Mesodermal cell (in vitro differentiated cells): ENCODE data around the gene RPL7A.
A peak's percentile ranks its signal among the peaks of the same experiment; 100 is the strongest.

Experiments used
- H3K27ac ChIP-seq: 2 replicates; pipeline ENCODE4 v1.7.0; 2013; ENCODE audit warnings: mild to moderate bottlenecking, low read depth, low read length, moderate library complexity; ENCODE audit not compliant: severe bottlenecking
- H3K36me3 ChIP-seq: 2 replicates; pipeline ENCODE4 v1.7.1; 2013; ENCODE audit warnings: mild to moderate bottlenecking, low read length, moderate library complexity; ENCODE audit not compliant: control insufficient read depth, insufficient read depth
- H3K4me1 ChIP-seq: one replicate; pipeline ENCODE4 v1.7.1; 2013; ENCODE audit warnings: mild to moderate bottlenecking, low read length; ENCODE audit not compliant: insufficient read depth, control insufficient read depth, poor library complexity, severe bottlenecking
- H3K4me3 ChIP-seq: 2 replicates; pipeline ENCODE4 v1.7.0; 2013; ENCODE audit warnings: low read length, control low read depth, mild to moderate bottlenecking; ENCODE audit not compliant: insufficient read depth, poor library complexity, severe bottlenecking; ENCODE audit errors: extremely low read depth
- H3K9me3 ChIP-seq: 2 replicates; pipeline ENCODE4 v1.7.1; 2013; ENCODE audit warnings: mild to moderate bottlenecking, low read length, moderate library complexity; ENCODE audit not compliant: control insufficient read depth
- WGBS, 2 experiments: methylation state at CpG; one replicate each; pipeline ENCODE4 v1.1.5; 2013; ENCODE audit warnings: missing lambda C conversion rate in 2 of 2; ENCODE audit not compliant: insufficient coverage in 2 of 2; 5-methylcytosine and 5-hydroxymethylcytosine counted together

RPL7A gene

DNA sequence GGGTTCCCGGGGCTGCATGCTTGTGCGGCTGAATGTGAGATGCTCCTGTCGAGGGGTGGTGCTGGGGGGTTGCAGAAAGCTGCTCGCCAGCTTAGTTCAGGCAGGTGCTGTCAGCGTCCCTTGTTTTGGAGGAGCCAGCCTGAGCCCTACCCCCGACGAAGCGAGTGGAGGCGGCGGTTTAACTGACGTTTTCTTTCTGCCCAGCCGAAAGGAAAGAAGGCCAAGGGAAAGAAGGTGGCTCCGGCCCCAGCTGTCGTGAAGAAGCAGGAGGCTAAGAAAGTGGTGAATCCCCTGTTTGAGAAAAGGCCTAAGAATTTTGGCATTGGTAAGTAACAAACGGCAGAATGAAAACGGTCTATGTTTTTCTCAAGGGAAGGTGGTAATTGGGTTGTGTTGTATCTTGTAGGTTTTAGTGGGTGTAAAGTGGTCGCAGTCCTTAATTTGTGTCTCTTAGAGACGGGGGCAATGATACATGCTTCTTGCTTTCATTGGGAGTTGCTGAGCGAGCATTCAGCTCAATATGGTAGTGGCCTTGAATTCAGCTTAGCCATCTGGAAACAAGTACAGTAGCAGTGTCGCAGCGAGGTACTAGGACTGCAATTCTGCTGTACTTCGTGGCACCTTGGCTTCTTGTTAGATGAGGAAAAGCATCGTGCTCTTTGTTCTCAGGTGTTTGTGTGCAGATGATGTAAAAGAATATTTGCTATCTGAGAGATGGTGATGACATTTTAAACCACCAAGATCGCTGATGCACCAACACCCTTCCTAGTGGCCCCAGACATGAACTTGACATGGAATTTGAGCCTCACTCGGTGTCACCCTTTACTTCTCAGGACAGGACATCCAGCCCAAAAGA lies 928 bp downstream of the RPL7A start:
- peak overlapping the region; percentile 98 for H3K27ac ChIP-seq
- peaks cover 12% of the 10 kb centered on the region for H3K4me1 ChIP-seq
- 10 to 11% methylated on average over 22 of the region's 25 CpGs for WGBS, 2 experiments
- peak overlapping the region; percentile 100 for H3K4me3 ChIP-seq
- H3K36me3 ChIP-seq, result peaks cover 75% of the 10 kb centered on the region
- H3K9me3 ChIP-seq, result no peaks in the 10 kb centered on the region

DNA sequence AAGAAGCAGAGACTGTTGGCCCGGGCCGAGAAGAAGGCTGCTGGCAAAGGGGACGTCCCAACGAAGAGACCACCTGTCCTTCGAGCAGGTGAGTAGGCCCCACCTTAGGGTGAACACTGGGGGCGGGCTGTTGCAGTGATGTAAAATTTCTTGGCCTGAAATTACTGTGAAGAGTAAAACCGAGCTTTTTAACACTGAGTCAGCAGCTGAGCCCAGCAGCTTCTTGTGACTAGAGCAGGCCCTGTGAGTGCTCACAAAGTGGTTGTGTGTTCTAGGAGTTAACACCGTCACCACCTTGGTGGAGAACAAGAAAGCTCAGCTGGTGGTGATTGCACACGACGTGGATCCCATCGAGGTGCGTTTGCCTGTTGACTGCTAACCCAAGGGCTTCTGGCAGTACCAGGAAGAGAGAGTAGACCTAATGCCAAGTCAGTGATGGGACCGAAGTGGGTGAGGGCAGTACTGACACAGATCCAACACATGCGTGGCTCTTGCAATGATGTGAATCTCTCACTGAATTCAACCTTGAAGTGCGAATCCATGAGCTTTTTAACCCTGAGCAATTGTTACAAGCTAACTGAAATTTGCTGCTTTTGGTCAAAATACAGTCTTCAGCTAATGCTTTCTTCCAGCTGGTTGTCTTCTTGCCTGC lies 2.1 kb downstream of the RPL7A start:
- Histone ChIP-seq H3K36me3 (peaks cover 64% of the 10 kb centered on the region), H3K9me3 (no peaks in the 10 kb centered on the region), H3K27ac (peak overlapping the region; percentile 23), H3K4me3 (peak overlapping the region; percentile 100), H3K4me1 (peaks cover 12% of the 10 kb centered on the region)
- 90 to 97% methylated on average over 12 to 15 of the region's 15 CpGs for WGBS, 2 experiments

DNA sequence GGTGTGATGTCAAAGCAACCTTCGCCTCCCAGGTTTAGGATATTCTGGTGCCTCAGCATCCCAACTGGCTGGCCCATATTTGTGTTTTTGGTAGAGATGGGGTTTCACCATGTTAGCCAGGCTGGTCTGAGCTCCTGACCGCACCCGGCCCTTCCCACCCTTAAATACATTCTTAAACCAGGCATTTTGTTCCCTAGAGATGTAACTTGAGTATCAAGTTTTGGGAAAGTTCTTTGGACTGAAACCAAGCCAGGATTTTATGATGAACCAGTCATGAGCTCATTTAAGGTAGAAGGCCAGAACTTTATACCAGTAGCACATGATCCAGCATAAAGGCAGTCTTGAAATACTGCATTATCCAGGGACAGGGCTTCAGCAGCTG lies 3.5 kb downstream of the RPL7A start:
- Histone ChIP-seq H3K4me3 (no peak overlapping the region), H3K4me1 (peaks cover 8% of the 10 kb centered on the region), H3K36me3 (peaks cover 52% of the 10 kb centered on the region), H3K9me3 (no peaks in the 10 kb centered on the region), H3K27ac (no peak overlapping the region)
- 80% methylated on average over 1 of the region's 3 CpGs; no CpG with 5 or more reads in 1 of the 2 experiments for WGBS, 2 experiments

GRCh38 chr9:133351908-133352634 lies 4.1 kb downstream of the RPL7A start:
- WGBS, 2 experiments, result 83 to 88% methylated on average over 10 to 14 of the region's 14 CpGs
- peaks cover 6% of the 10 kb centered on the region for H3K4me1 ChIP-seq
- H3K36me3 ChIP-seq, result peaks cover 52% of the 10 kb centered on the region
- no peak overlapping the region for H3K4me3 ChIP-seq
- H3K9me3 ChIP-seq, result no peaks in the 10 kb centered on the region
- H3K27ac ChIP-seq, result no peak overlapping the region

DNA sequence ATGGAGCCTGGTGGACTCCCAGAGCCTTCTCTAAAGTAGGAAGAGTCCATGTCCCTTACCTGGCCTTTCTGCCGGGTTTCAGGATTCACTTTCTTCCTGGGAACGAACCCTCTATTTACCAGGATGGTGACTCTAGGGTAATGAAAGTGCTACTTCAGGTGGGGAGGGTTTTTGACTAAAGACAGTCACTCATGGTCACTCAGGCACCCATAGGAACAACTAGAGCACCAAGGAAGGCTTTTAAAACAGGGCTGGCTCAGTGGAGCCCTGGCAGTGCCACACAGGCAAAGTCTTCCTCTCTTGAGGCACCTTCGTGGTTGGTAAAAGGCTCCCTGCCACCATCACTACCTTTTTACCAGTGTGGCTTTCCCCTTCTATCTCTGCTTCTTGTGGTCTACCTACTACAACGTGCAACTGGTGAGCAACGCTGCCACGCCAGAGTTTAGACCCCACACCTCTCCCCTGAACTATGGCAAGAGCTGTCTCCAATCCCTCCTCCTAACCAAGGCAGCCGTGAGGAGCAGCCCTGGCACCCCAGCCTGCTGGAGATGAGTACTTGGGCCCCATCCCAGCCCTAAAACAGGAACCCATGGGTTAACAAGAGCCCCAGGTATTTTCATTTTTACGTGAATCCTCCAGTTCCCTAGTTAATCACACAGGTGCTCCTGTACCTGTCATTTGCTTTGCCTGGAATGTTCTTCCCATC lies 4.8 kb downstream of the RPL7A start:
- peaks cover 55% of the 10 kb centered on the region for H3K36me3 ChIP-seq
- H3K9me3 ChIP-seq, result no peaks in the 10 kb centered on the region
- H3K27ac ChIP-seq, result peak overlapping the region; percentile 16
- 92 to 95% methylated on average over 6 to 7 of the region's 8 CpGs for WGBS, 2 experiments
- H3K4me3 ChIP-seq, result no peak overlapping the region
- peaks cover 6% of the 10 kb centered on the region for H3K4me1 ChIP-seq

DNA sequence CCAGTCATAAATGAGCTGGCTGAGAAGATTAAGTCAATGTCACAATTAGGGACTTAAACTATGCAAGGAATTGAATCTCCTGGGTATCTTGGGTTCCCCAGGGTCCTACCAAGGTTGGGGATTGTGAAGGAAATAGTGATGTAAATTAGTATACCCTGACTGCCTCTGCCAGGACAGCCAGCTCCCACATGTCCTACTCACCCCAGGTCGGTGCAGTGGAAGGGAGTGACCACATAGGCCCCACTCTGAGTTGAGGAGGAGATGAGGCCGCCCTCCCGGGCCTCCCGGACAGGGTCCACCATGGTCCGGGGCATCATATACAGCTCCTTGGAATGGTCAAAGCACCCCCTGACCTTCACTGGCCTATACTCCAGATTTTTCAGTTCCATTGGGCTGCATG lies 5.5 kb downstream of the RPL7A start:
- Histone ChIP-seq H3K4me1 (peaks cover 6% of the 10 kb centered on the region), H3K27ac (peak overlapping the region; percentile 16), H3K36me3 (peaks cover 61% of the 10 kb centered on the region), H3K4me3 (no peak overlapping the region), H3K9me3 (no peaks in the 10 kb centered on the region)
- 96 to 100% methylated on average over 4 of the region's 5 CpGs for WGBS, 2 experiments

GRCh38 chr9:133354766-133355165 lies 6.7 kb downstream of the RPL7A start:
- H3K27ac ChIP-seq, result no peak overlapping the region
- H3K4me1 ChIP-seq, result peaks cover 1% of the 10 kb centered on the region
- no peak overlapping the region for H3K4me3 ChIP-seq
- H3K9me3 ChIP-seq, result no peaks in the 10 kb centered on the region
- 88 to 96% methylated on average over 7 of the region's 7 CpGs for WGBS, 2 experiments
- H3K36me3 ChIP-seq, result peaks cover 57% of the 10 kb centered on the region

- Histone ChIP-seq H3K36me3 (peaks cover 56% of the 10 kb centered on the region), H3K4me3 (peak overlapping the region; percentile 72), H3K27ac (peak overlapping the region; percentile 23), H3K4me1 (no peaks in the 10 kb centered on the region), H3K9me3 (no peaks in the 10 kb centered on the region)
- WGBS, 2 experiments, result 3 to 6% methylated on average over 11 to 22 of the region's 31 CpGs
Measured at GRCh38 chr9:133355881-133356357, 7.9 kb downstream of the RPL7A start.

GRCh38 chr9:133356391-133357091 lies 8.5 kb downstream of the RPL7A start, which contains the start of the genes SURF1 and SURF2:
SURF1 (minus strand) TSS chr9:133356487; CDS start chr9:133356453, 34 bp downstream.
SURF2 (plus strand) TSS chr9:133356550; CDS start chr9:133356593, 43 bp downstream.
- peaks cover 55% of the 10 kb centered on the region for H3K36me3 ChIP-seq
- WGBS, 2 experiments, result 0 to 2% methylated on average over 46 to 66 of the region's 78 CpGs
- peak within 1 kb of the TSS; percentile 23 for H3K27ac ChIP-seq

More at GRCh38 chr9:133356391-133357091, 8.5 kb downstream of the RPL7A start, which contains the start of the genes SURF1 and SURF2:
- peak within 1 kb of the TSS; percentile 72 for H3K4me3 ChIP-seq
- no peaks in the 10 kb centered on the region for H3K4me1 ChIP-seq
- no peaks in the 10 kb centered on the region for H3K9me3 ChIP-seq
